HepG2 (cell line): ENCODE measurements around the gene LRRC3C. TPM values are rescaled to one million over a fixed set of nuclear protein-coding genes. Genes with fewer than 3 reads are reported as not detected.

ENCODE experiments used
- BCL6 ChIP-seq: IDR thresholded peaks from 2 replicates; pipeline ENCODE4 v1.6.1; 2016; ENCODE audit warnings: missing genetic modification reagents, missing compliant biosample characterization
- ETV6 ChIP-seq: sonication (generic); formaldehyde crosslinking; conservative IDR thresholded peaks from 2 replicates; pipeline ENCODE4 v1.4.0; 2020; ENCODE audit warnings: missing genetic modification reagents
- FLYWCH1 ChIP-seq: sonication (generic); formaldehyde crosslinking; IDR thresholded peaks from 2 replicates; pipeline ENCODE4 v1.8.1; 2023; ENCODE audit warnings: mild to moderate bottlenecking, missing genetic modification reagents
- GABPA ChIP-seq, 2 experiments: IDR thresholded peaks; 2 replicates each; pipeline ENCODE4 v1.6.1; 2011 to 2016; ENCODE audit warnings: low read depth in 2 of 2, low read length in 1 of 2, missing biosample characterization in 1 of 2, missing genetic modification characterization in 1 of 2
- HHEX ChIP-seq: IDR thresholded peaks from 2 replicates; pipeline ENCODE4 v1.6.1; 2016; ENCODE audit warnings: control low read depth
- HNF4G ChIP-seq, 2 experiments: sonication (generic) in 1 of 2; formaldehyde crosslinking in 1 of 2; IDR thresholded peaks; 2 replicates each; pipeline versions ENCODE4 v1.4.0 to v1.6.1; 2011 to 2020; ENCODE audit warnings: borderline replicate concordance in 2 of 2, low read depth in 2 of 2, mild to moderate bottlenecking in 2 of 2, low read length in 1 of 2, missing genetic modification reagents in 1 of 2, moderate library complexity in 1 of 2
- KDM1A ChIP-seq: IDR thresholded peaks from 2 replicates; pipeline ENCODE4 v1.6.1; 2016; ENCODE audit warnings: missing compliant biosample characterization
- MAX ChIP-seq: IDR thresholded peaks from 2 replicates; pipeline ENCODE4 v1.6.1; 2012; ENCODE audit warnings: inconsistent platforms
- MBNL3 ChIP-seq: fragments of 250-450 bp; sonication (Bioruptor Pico); conservative IDR thresholded peaks from 2 replicates; pipeline ENCODE4 v1.8.0; 2022; ENCODE audit warnings: mild to moderate bottlenecking, inconsistent platforms
- NFIB ChIP-seq: sonication (generic); formaldehyde crosslinking; IDR thresholded peaks from 2 replicates; pipeline ENCODE4 v1.9.0; 2021; ENCODE audit warnings: missing genetic modification reagents, mild to moderate bottlenecking, borderline replicate concordance
- PPARG ChIP-seq: conservative IDR thresholded peaks from 2 replicates; pipeline ENCODE4 v1.6.1; 2016; ENCODE audit warnings: missing biosample characterization, missing genetic modification reagents
- PRDM10 ChIP-seq: sonication (generic); formaldehyde crosslinking; IDR thresholded peaks from 2 replicates; pipeline ENCODE4 v1.4.0; 2020; ENCODE audit warnings: low read depth, missing genetic modification reagents
- RAD21 ChIP-seq: fragments of 450-650 bp; formaldehyde crosslinking; IDR thresholded peaks from 2 replicates; pipeline ENCODE4 v1.5.0; 2020; ENCODE audit warnings: mild to moderate bottlenecking
- RNF2 ChIP-seq: fragments of 450-650 bp; conservative IDR thresholded peaks from 2 replicates; pipeline ENCODE4 v1.6.1; 2016; ENCODE audit warnings: low read depth
- SALL1 ChIP-seq: sonication (generic); formaldehyde crosslinking; IDR thresholded peaks from 2 replicates; pipeline ENCODE4 v1.8.0; 2022; ENCODE audit warnings: mild to moderate bottlenecking, missing genetic modification reagents
- SMC3 ChIP-seq: IDR thresholded peaks from 2 replicates; pipeline ENCODE4 v1.6.1; 2011; ENCODE audit warnings: low read length, improper control_type of control experiment
- STAG1 ChIP-seq: sonication (generic); formaldehyde crosslinking; IDR thresholded peaks from 2 replicates; pipeline ENCODE4 v1.4.0; 2020; ENCODE audit warnings: missing genetic modification reagents
- TBP ChIP-seq: sonication (generic); formaldehyde crosslinking; IDR thresholded peaks from 2 replicates; pipeline ENCODE4 v1.5.0; 2020; ENCODE audit warnings: missing genetic modification reagents
- ZBTB20 ChIP-seq: sonication (generic); formaldehyde crosslinking; IDR thresholded peaks from 2 replicates; pipeline ENCODE4 v1.8.1; 2023; ENCODE audit warnings: missing genetic modification reagents, low read depth, mild to moderate bottlenecking, borderline replicate concordance
- ZBTB38 ChIP-seq: sonication (generic); formaldehyde crosslinking; IDR thresholded peaks from 2 replicates; pipeline ENCODE4 v1.5.1; 2020; ENCODE audit warnings: mild to moderate bottlenecking, missing genetic modification reagents
- ZIK1 ChIP-seq: sonication (generic); formaldehyde crosslinking; IDR thresholded peaks from 2 replicates; pipeline ENCODE4 v1.5.0; 2020; ENCODE audit warnings: mild to moderate bottlenecking, low read depth, missing genetic modification reagents, borderline replicate concordance
- ZNF121 ChIP-seq: sonication (generic); formaldehyde crosslinking; IDR thresholded peaks from 2 replicates; pipeline ENCODE4 v1.5.0; 2020; ENCODE audit warnings: mild to moderate bottlenecking, missing genetic modification reagents
- ZNF260 ChIP-seq: sonication (generic); formaldehyde crosslinking; IDR thresholded peaks from 2 replicates; pipeline ENCODE4 v1.4.0; 2020; ENCODE audit warnings: missing genetic modification reagents, low read depth, mild to moderate bottlenecking, borderline replicate concordance
- ZNF343 ChIP-seq: sonication (generic); formaldehyde crosslinking; IDR thresholded peaks from 2 replicates; pipeline ENCODE4 v1.4.0; 2020; ENCODE audit warnings: mild to moderate bottlenecking, missing genetic modification reagents
- ZNF430 ChIP-seq: sonication (generic); formaldehyde crosslinking; IDR thresholded peaks from 2 replicates; pipeline ENCODE4 v1.9.0; 2021; ENCODE audit warnings: mild to moderate bottlenecking, missing genetic modification reagents
- ZNF841 ChIP-seq: sonication (generic); formaldehyde crosslinking; IDR thresholded peaks from 2 replicates; pipeline ENCODE4 v1.8.1; 2023; ENCODE audit warnings: missing genetic modification reagents, borderline replicate concordance
- ZNF878 ChIP-seq: sonication (generic); formaldehyde crosslinking; IDR thresholded peaks from 2 replicates; pipeline ENCODE4 v1.8.1; 2023; ENCODE audit warnings: mild to moderate bottlenecking, missing genetic modification reagents, moderate library complexity
- ZSCAN25 ChIP-seq: sonication (generic); formaldehyde crosslinking; IDR thresholded peaks from 2 replicates; pipeline ENCODE4 v1.8.0; 2022; ENCODE audit warnings: mild to moderate bottlenecking, missing genetic modification reagents
- ZSCAN29 ChIP-seq: sonication (generic); formaldehyde crosslinking; conservative IDR thresholded peaks from 2 replicates; pipeline ENCODE4 v1.4.0; 2020; ENCODE audit warnings: mild to moderate bottlenecking, missing genetic modification reagents
- ZSCAN31 ChIP-seq: sonication (generic); formaldehyde crosslinking; IDR thresholded peaks from 2 replicates; pipeline ENCODE4 v1.5.0; 2020; ENCODE audit warnings: low read depth, mild to moderate bottlenecking, missing genetic modification reagents
- polyA plus RNA-seq, 8 experiments: library from polyadenylated mRNA; depleted of rRNA in 3 of 8; stranded (reverse) in 7 of 8; unstranded in 1 of 8; fragments of >200 nt; fragmentation: Illumina TruSeq in 4 of 8; extraction: Trizol in 4 of 8; gene quantifications; 2 replicates each; pipeline versions ENCODE4 v1.2.1 to v1.2.3, GENCODE V29; 2011 to 2016; ENCODE audit warnings: low read depth in 4 of 8, missing spikeins in 1 of 8, mixed read lengths in 1 of 8; ENCODE audit not compliant: insufficient read depth in 1 of 8
- total RNA-seq, 5 experiments: library from RNA; depleted of rRNA; stranded (reverse); fragments of >200 nt; fragmentation: Illumina TruSeq; extraction: Trizol; gene quantifications; 2 replicates each; pipeline ENCODE4 v1.2.3, GENCODE V29; 2016; ENCODE audit warnings: low read depth in 1 of 5

The LRRC3C gene
- total and polyA plus RNA-seq, 2 of the 13 experiments (the other 11 are each of a cell fraction or from before 2014, with no cell fraction given): 0.17 TPM; not detected in 1

GRCh38 chr17:39938140-39938869 is 10.8 kb downstream of the LRRC3C start (continued):
- TF ChIP-seq ZSCAN29 (CRISPR knock-in tag) (no peak), ZNF878 (CRISPR knock-in tag) (no peak), MBNL3 (no peak), ZNF430 (CRISPR knock-in tag) (no peak), SALL1 (CRISPR knock-in tag) (peak; percentile 45), ZSCAN25 (CRISPR knock-in tag) (no peak), ZNF260 (CRISPR knock-in tag) (no peak), ZSCAN31 (CRISPR knock-in tag) (no peak), TBP (CRISPR knock-in tag) (no peak), HNF4G (IDR thresholded peaks at IDR 0.05; ENCODE audit: borderline replicate concordance, low read depth, low read length) (no peak), HNF4G (CRISPR knock-in tag; IDR thresholded peaks at IDR 0.05; ENCODE audit: borderline replicate concordance, low read depth) (no peak), ZNF343 (CRISPR knock-in tag) (no peak), HHEX (CRISPR knock-in tag) (no peak), GABPA (IDR thresholded peaks at IDR 0.05; ENCODE audit: low read depth, low read length) (no peak), GABPA (CRISPR knock-in tag; IDR thresholded peaks at IDR 0.05; ENCODE audit: low read depth) (no peak), MAX (peak; percentile 66), ZNF841 (CRISPR knock-in tag) (no peak), ZBTB20 (CRISPR knock-in tag) (no peak), ZNF121 (peak; percentile 94), RAD21 (CRISPR knock-in tag) (peak; percentile 9; the same call in 1 of the 2 replicates), BCL6 (peak; percentile 61; the same call in 1 of the 2 replicates), KDM1A (CRISPR knock-in tag) (no peak), ZBTB38 (no peak), NFIB (no peak), ETV6 (no peak), RNF2 (no peak), PPARG (CRISPR knock-in tag) (no peak; the same call in 1 of the 2 replicates), SMC3 (peak; percentile 41), STAG1 (CRISPR knock-in tag) (peak; percentile 54), ZIK1 (CRISPR knock-in tag) (no peak), FLYWCH1 (CRISPR knock-in tag) (no peak), PRDM10 (no peak)
